HG02678 (cell line): ENCODE data around the gene ANKDD1B.
"Not testable (repeated sequence)": the region's sequence is repeated elsewhere in the genome, so short reads cannot be mapped to it uniquely, and the experiment has no call there.

ENCODE experiments used
- ATAC-seq: cut with Tn5 transposase; IDR thresholded peaks from one replicate; pipeline ENCODE4 v1.9.1; 2021; ENCODE audit warnings: mild to moderate bottlenecking, moderate library complexity; ENCODE audit not compliant: unreplicated experiment

ANKDD1B gene

GRCh38 chr5:75695472-75696351, 84.5 kb downstream of the ANKDD1B start:
- ATAC-seq: not testable (repeated sequence)

- ATAC-seq: no peak
Measured at GRCh38 chr5:75701856-75702255, 90.6 kb downstream of the ANKDD1B start.

DNA sequence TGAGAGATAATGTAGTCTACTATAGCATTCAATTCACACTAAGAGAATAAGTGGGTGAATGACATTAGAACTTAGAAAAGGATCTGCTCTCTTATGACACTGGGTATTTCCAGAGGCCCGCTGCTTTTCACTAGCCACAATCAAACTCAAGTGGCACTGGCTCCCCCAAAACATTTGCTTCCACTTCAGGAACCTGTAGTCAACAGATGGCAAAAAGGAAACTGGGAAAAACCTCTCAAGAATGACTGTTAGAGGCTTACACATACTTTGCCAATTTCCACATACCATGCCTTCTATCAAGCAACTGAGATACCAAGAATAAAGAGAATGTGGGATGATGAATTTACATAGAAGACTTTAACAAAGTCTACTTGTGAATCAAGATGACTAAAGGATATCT, 94.8 kb downstream of the ANKDD1B start:
- no peak for ATAC-seq

GRCh38 chr5:75706775-75707174, 95.5 kb downstream of the ANKDD1B start:
- no peak for ATAC-seq

DNA sequence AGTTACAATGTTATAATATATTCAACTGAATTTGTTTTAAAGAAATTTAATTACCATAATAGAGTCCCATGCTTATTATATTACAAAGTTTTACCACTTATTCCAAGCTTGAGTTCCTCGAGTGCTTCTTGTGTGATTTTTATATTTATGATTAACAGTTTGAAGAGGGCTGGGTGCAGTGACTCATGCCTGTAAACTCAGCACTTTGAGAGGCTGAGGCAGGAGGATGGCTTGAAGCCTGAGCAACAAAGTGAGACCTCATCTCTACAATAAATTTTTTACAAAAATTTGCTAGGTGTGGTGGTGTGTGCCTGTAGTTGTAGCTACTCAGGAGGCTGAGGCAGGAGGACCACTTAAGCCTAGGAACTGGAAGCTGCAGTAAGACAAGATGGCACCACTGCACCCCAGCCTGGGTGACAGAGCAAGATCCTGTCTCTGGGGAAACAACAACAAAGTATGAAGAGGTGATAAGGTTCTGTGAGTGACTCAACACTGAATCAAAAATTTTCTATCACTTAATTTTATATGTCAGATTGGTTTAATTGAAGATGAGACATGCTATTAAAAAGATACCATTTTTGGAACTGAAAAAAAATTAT, 96.8 kb downstream of the ANKDD1B start:
- no peak for ATAC-seq

GRCh38 chr5:75710637-75711036, 99.4 kb downstream of the ANKDD1B start:
- no peak for ATAC-seq

DNA sequence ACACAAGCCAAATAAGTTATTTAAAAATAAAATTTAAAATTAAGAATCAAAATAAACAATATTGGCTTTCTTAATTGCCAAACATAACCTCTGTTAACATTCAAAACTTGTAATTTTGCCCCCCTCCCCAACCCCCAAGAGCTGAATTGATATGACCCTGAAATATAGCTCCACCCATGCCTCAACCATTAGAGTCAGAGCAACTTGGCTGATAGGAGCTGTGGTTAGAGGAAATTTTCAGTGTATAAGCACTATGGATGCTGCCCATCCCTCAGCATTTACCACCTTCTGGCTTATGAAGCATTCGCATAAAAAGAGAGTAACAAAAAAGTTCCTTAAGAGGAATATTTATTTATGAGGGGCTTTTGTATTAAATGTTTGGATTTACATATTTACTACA, 99.9 kb downstream of the ANKDD1B start:
- no peak for ATAC-seq

DNA sequence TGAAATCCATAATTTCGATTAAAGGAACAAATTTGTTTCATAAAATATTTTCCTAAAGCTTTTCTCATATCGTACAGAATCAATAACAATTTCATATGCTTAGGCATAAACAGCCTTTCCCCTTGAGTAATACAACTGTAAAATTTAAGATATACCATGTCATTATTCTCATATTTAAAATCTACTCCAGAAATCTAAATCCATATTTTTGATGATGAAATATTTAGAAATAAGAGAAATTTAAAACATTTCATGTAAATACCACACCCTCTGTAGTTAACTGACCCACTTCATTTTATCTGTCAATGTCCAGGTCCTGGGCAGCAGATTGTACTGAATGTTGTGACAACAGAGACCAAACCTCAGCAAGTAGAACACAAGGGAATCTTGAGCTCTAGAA, 100.8 kb downstream of the ANKDD1B start:
- no peak for ATAC-seq

GRCh38 chr5:75716715-75717081, 105.4 kb downstream of the ANKDD1B start:
- peak; percentile 18 for ATAC-seq

DNA sequence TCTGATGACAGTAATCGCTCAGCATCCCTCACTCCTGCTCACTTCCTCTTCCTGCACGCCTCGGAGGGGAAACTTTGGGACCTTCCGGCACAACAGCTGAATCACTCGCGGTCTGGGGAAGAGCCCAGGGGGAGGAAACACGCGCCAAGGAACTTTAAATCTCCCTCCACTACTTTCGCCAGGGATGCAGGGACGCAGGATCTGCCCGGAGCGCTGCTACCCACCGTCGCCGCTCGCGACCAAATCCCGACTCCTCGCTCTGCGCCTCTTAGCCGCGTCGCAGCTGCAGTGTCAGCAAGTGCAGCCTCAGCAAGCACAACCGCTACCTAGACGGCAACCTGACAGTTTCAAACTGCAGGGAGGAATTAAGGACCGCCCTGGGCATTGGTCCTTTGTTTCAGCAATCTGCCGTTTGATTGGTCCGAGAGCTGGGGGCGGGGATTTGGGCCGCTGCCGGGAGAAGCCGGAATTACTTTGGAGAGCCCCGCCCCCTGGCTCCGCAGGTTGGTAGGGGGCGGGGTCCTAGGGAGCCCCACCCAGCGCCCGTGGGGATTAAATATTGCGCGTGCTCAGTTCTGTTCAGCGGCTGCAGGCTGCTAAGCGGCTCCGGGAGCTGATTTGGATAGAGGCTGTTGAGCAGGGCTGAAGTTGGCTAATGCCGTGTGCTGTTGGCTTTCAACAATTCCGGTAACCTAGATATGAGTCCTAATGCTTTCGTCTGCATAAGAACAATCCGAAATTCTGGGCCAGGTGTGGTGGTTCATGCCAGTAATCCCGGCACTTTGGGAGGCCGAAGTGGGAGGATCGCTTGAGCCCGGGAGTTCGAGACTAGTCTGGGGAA, 106.0 kb downstream of the ANKDD1B start, which contains the start of gene POC5:
TSS of gene POC5 (minus strand) at position 356 of the 841 bp plus-strand sequence. CDS start 4,500 bp downstream, outside the sequence.
- ATAC-seq: peak; percentile 94

DNA sequence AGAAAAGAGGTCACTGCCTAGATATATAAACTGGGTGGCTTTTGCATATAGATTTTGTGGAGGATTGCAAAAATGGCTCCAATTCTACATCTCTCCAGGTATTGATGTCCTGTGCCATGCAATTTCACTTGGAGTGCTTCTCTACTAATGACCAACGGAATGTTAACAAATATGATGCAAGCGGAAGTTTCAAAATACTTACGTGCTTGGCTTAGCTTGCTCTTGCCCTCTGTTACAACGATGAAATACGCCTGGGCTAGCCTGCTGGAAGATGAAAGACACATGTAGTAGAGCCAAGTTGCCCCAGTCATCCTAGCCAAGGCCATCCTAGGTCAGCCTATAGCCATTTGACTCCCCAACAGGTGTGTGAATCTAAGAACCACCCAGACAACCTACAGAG, 109.6 kb downstream of the ANKDD1B start:
- no peak for ATAC-seq
